PC-9 (cell line): ENCODE measurements around the gene LBP.

Source experiments
- CTCF ChIP-seq: fragments of 200-600 bp; sonication (generic); conservative IDR thresholded peaks from 2 replicates; pipeline ENCODE4 v1.6.1; 2017; ENCODE audit warnings: mixed run types, antibody characterized with exemption, mild to moderate bottlenecking, moderate library complexity
- EZH2 ChIP-seq: fragments of 200-600 bp; sonication (generic); IDR thresholded peaks from 2 replicates; pipeline ENCODE4 v1.8.0; 2017; ENCODE audit warnings: antibody characterized with exemption, low read depth

DNA sequence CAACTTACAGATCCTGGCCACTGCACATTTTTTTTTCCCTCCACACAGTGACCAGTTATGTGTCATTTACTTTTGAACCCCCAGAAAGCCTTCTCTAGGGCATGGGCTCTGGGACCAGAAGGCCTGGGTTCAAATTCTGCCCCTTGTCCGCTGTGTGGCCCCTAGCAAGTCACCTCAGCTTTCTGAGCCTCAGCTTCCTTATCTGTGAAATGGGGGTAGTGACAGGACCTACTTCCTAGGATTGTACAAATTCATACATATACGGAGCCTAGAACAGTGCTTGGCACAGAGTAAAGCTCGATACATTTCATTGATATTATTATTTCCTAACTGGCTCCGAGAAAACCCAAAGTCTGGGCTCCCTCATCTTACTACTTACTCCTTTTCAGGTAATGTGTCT lies 40.7 kb upstream of the LBP start:
- no peak for TF ChIP-seq CTCF
- no peak for TF ChIP-seq EZH2
